GM06990 (cell line): ENCODE data around the gene IL1R1.

Experiments used
- DNase-seq: peaks from one replicate; pipeline ENCODE4 v3.0.0-alpha.2; 2011; ENCODE audit not compliant: insufficient read length; ENCODE audit errors: extremely low read depth
- H3K27me3 ChIP-seq: replicated peaks from 2 replicates; pipeline ENCODE4 v1.6.0; 2011; ENCODE audit warnings: low read length; ENCODE audit not compliant: control insufficient read depth, insufficient read depth
- H3K36me3 ChIP-seq: 2 replicates; pipeline ENCODE4 v1.5.1; 2011; ENCODE audit warnings: low read length; ENCODE audit not compliant: control insufficient read depth, insufficient read depth
- H3K4me3 ChIP-seq: replicated peaks from 2 replicates; pipeline ENCODE4 v1.5.1; 2011; ENCODE audit warnings: low read depth, mild to moderate bottlenecking, control low read depth, low read length
- TF ChIP-seq, protein P1 (sequence below): IDR thresholded peaks from 2 replicates; pipeline ENCODE4 v1.5.1; 2011; ENCODE audit warnings: low read length, control low read depth, mild to moderate bottlenecking, inconsistent platforms; ENCODE audit not compliant: insufficient read depth, poor library complexity, severe bottlenecking

Gene IL1R1

DNA sequence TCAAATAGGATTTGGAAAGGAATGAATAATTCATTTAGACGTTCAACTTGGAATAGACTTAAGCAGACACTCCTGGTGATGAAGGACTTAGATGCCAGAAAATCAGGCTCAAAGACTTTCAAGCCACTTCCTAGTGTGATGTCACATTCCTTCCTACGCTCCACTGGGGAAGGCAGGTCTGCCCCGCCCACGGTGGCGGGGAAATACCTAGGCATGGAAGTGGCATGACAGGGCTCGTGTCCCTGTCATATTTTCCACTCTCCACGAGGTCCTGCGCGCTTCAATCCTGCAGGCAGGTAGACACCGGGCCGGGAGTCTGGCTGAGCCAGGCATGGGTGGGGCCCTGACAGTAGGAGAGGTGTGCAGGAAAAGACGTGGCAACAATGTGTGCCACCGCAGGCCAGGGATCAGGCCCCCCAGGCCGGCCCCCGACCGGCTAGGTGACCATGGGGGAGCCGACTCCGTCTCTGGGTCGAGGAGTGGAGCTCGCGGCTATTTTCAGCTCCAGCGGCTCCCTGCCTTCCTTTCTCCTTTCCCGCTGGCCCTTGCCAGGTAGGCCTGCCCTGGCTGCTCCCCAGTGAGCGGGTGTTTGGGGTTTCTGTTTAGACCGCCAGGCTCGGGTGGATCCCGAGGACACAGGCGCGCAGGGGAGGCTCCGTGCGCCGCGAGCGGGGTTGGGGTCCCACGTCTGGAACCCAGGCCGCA is 44.4 kb downstream of the IL1R1 start, which contains the start of gene IL1RL2:
IL1RL2 (plus strand) TSS at position 233 of the 705 bp plus-strand sequence. CDS start 845 bp downstream, outside the sequence.
- TF ChIP-seq, protein P1, sequence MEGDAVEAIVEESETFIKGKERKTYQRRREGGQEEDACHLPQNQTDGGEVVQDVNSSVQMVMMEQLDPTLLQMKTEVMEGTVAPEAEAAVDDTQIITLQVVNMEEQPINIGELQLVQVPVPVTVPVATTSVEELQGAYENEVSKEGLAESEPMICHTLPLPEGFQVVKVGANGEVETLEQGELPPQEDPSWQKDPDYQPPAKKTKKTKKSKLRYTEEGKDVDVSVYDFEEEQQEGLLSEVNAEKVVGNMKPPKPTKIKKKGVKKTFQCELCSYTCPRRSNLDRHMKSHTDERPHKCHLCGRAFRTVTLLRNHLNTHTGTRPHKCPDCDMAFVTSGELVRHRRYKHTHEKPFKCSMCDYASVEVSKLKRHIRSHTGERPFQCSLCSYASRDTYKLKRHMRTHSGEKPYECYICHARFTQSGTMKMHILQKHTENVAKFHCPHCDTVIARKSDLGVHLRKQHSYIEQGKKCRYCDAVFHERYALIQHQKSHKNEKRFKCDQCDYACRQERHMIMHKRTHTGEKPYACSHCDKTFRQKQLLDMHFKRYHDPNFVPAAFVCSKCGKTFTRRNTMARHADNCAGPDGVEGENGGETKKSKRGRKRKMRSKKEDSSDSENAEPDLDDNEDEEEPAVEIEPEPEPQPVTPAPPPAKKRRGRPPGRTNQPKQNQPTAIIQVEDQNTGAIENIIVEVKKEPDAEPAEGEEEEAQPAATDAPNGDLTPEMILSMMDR, result no peak
- DNase-seq, result no peak
- no peak within 1 kb of the TSS for H3K4me3 ChIP-seq
- H3K36me3 ChIP-seq, result no peaks in the 10 kb centered on the region
- no peaks in the 10 kb centered on the region for H3K27me3 ChIP-seq

DNA sequence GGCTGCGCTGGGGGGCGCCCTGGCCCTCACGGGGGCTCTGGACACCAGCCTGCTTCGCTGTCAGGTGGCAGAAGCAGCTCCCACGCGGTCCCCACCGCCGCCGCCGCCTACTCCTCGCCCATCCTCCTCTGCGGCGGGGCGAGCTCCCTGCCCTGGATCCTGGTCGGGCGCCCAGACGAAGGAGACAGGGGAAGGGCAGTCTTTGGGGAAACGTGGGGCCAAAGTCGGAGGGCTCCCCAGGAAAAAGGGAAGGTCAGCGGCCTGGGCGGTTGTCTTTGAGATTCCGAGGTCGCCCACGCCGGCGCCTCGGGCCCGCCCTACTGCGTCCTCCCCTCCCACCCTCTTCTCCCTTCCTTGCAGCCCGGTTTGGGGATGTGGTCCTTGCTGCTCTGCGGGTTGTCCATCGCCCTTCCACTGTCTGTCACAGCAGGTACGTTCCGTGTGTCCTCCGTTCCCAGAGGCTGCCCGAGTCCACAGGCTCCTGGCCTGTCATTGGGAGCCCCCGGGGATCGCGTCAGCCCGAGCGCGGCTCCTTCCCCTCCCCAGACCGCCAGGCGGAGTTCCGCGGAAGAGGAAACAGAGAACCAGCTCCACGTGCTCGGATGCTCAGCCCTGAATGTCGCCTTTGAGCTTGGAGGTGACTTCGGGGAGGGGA is 45.1 kb downstream of the IL1R1 start:
- TF ChIP-seq, protein P1, result no peak
- Histone ChIP-seq H3K27me3 (no peaks in the 10 kb centered on the region), H3K4me3 (no peak overlapping the region), H3K36me3 (no peaks in the 10 kb centered on the region)
- DNase-seq, result no peak

DNA sequence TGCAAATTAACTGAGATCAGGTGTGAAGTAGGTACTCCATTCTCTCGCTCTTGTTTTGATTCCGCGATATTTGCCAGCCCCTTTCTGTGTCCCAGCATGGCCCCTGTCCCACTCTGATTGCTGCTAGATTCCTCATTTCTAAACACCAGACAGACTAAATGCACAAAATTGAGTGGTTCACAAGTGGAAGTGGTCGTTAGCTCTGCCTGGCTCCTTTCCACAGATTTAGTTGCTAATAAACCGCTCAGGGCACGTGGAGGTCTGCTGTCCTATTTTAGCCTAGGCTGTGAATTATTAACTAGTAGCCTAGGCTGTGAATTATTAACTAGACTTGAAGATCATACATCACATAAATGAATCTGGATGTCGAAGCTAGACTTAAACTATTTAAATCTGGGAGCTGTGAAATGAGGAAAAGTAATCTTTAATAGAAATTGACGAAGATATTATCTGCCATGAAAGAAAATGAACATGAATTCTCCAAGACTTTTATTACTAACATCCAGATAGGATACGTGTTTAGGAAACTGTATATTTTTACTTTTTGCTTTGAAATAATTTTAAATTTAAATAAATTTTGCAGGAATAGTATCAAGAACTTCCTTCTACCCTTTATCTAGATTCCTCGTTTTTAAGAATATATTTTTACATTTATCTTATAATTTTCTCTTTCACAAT is 48.0 kb downstream of the IL1R1 start:
- Histone ChIP-seq H3K4me3 (no peak overlapping the region), H3K36me3 (no peaks in the 10 kb centered on the region), H3K27me3 (no peaks in the 10 kb centered on the region)
- DNase-seq, result no peak
- TF ChIP-seq, protein P1, result no peak

DNA sequence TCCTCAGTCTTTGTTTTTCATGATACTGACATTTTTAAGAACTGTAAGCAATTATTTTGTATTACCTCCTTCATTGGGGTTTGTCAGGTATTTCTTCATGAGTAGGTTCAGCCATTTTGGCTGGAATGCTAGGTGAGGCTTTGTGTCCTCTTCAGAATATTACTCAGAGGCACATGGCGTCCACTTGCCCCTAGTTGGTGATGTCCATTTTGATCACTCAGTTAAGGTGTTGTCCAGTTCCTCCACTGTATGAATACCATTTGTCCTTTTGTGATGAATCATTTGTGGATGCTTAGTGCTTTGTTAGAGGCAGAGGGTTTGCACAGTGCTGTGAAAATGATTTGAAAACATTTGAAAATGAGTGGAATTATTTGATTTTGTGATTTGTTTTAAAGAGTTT is 49.0 kb downstream of the IL1R1 start:
- DNase-seq, result no peak
- no peaks in the 10 kb centered on the region for H3K36me3 ChIP-seq
- TF ChIP-seq, protein P1, result no peak
- H3K27me3 ChIP-seq, result no peaks in the 10 kb centered on the region
- H3K4me3 ChIP-seq, result no peak overlapping the region

DNA sequence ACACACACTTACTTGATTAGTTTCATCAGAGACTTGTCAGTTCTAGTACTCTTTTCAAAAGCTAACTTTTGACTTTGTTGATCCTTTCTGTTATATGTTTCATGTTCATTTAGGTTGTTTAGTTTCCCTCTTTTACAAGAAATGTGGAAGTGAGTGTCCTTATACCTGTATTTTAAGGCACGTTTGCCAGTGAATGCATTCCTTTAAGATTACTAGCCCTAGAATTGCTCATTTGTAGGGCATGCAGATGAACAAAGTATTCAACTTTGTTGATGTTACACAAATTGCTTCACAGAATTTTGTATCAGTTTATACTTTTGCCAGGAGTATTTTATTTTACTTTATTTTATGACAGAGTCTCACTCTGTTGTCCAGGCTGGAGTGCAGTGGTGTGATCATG is 50.5 kb downstream of the IL1R1 start:
- DNase-seq, result no peak
- Histone ChIP-seq H3K36me3 (no peaks in the 10 kb centered on the region), H3K27me3 (no peaks in the 10 kb centered on the region), H3K4me3 (no peak overlapping the region)
- TF ChIP-seq, protein P1, result no peak
